ENCODE measurements around the gene ACTR10. TPM values are rescaled to one million over a fixed set of nuclear protein-coding genes. Genes with fewer than 3 reads are reported as not detected.

ACTR10 gene
- total RNA-seq (2014; rRNA removed; shearing (Covaris generic)) (34.3 and 42.5 TPM in 2 replicates), total RNA-seq (2022) (59.9 and 60.4 TPM in 2 replicates), Bru-seq, nascent RNA (percentile 76 among the genes with signal in this experiment), BruChase-seq, experiment 1, labeled RNA remaining after a 6-hour chase (percentile 71 among the genes with signal in this experiment), BruChase-seq, experiment 2, labeled RNA remaining after a 2-hour chase (percentile 74 among the genes with signal in this experiment)
- long read RNA-seq, transcript ACTR10-201 (13 exons, 2,419 nt), result major isoform, 97 of 117 reads
- long read RNA-seq, partial matches to known transcripts, result 4 of 117 reads
- long read RNA-seq, other reads (novel, unspliced or antisense), result 13 of 117 reads

DNA sequence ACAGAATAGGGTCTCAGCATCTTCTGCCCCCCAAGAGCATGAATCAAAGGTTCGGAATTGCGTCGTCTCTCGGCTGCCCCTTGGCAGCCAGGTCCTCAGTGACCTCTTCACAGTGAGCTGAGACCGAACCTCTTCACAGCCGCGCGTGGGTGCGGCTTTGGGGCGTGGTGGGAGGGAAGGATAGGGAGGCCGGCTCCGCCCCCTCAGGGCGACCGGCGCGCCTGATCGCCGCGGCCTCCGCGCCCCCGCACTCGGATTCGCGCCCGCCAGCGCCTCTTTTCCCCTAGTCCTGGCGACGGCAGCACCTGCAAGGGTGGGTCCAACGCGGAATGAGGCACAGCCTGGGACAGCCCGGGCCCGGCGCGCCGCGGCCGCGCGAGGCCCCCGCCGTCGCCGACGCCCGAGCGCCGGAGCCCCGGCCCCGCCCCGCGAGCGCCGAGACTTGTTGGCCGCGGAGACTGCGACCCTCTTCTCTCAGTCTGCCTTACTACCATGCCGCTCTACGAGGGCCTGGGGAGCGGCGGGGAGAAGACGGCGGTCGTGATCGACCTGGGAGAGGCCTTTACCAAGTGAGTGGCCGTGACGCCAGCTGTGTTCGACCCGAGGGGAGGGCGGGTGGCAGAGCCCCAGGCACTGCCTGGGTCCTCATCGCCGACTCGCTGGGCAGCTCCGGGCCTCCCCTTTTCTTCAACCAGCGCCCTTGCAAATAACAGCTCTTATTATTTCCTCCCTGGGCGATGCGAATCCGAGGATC is at the start of gene ACTR10:
ACTR10 (plus strand) TSS at position 424 of the 754 bp plus-strand sequence; CDS start at position 493, 69 bp downstream.
- Histone ChIP-seq H3K9me2 (ENCODE audit: insufficient read depth, low read length) (no peaks in the 10 kb centered on the region), H3K9me3 (ENCODE audit: low read length) (no peaks in the 10 kb centered on the region), H3K27ac (ENCODE audit: low read depth, low read length, poor library complexity, severe bottlenecking) (peak within 1 kb of the TSS; percentile 59), H3K4me2 (ENCODE audit: low read length) (peak within 1 kb of the TSS; percentile 95), H3K4me1 (ENCODE audit: insufficient read depth, low read length, poor library complexity, severe bottlenecking) (peaks cover 18% of the 10 kb centered on the region), H3K36me3 (ENCODE audit: insufficient read depth, low read length) (peaks cover 20% of the 10 kb centered on the region), H3K4me3 (ENCODE audit: low read depth, low read length, poor library complexity, severe bottlenecking) (peak within 1 kb of the TSS; percentile 95), H4K20me1 (ENCODE audit: insufficient read depth, low read length) (peaks cover 5% of the 10 kb centered on the region; the same call in 1 of the 2 replicates), H3K79me2 (ENCODE audit: insufficient read depth, low read depth, low read length) (peaks cover 27% of the 10 kb centered on the region), H2AFZ (ENCODE audit: low read length) (peak within 1 kb of the TSS; percentile 98)
- POLR2A ChIA-PET, result interaction anchor here (0.6 to 3.0 kb wide), 6 partner anchors 9 to 810 kb away, joined by 3 to 13 read pairs (median 4); partner anchors contain the start of genes KIAA0586, PSMA3 and TIMM9
- peak; percentile 91 for DNase-seq (ENCODE audit: low spot score)
- no TSS peak for BruUV-seq (replicated peaks)
- CTCF ChIA-PET (ENCODE audit: unreplicated experiment), result interaction anchor here (0.6 kb wide), 1 partner anchor 118 kb away, joined by 4 read pairs; no protein-coding TSS in a partner anchor
- no peak for TF ChIP-seq EZH2phosphoT487 (IDR thresholded peaks at IDR 0.05; ENCODE audit: borderline replicate concordance, low read depth, low read length)
- TF ChIP-seq, protein P1, sequence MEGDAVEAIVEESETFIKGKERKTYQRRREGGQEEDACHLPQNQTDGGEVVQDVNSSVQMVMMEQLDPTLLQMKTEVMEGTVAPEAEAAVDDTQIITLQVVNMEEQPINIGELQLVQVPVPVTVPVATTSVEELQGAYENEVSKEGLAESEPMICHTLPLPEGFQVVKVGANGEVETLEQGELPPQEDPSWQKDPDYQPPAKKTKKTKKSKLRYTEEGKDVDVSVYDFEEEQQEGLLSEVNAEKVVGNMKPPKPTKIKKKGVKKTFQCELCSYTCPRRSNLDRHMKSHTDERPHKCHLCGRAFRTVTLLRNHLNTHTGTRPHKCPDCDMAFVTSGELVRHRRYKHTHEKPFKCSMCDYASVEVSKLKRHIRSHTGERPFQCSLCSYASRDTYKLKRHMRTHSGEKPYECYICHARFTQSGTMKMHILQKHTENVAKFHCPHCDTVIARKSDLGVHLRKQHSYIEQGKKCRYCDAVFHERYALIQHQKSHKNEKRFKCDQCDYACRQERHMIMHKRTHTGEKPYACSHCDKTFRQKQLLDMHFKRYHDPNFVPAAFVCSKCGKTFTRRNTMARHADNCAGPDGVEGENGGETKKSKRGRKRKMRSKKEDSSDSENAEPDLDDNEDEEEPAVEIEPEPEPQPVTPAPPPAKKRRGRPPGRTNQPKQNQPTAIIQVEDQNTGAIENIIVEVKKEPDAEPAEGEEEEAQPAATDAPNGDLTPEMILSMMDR (conservative IDR thresholded peaks at IDR 0.05; ENCODE audit: low read length), result no peak
- intact Hi-C loops (cut with micrococcal nuclease; ENCODE audit: unreplicated experiment), result loop anchor here (1.0 to 5.0 kb wide), 3 partner anchors 44 to 808 kb away; partner anchors contain the start of genes ARID4A, NAA30 and PSMA3

DNA sequence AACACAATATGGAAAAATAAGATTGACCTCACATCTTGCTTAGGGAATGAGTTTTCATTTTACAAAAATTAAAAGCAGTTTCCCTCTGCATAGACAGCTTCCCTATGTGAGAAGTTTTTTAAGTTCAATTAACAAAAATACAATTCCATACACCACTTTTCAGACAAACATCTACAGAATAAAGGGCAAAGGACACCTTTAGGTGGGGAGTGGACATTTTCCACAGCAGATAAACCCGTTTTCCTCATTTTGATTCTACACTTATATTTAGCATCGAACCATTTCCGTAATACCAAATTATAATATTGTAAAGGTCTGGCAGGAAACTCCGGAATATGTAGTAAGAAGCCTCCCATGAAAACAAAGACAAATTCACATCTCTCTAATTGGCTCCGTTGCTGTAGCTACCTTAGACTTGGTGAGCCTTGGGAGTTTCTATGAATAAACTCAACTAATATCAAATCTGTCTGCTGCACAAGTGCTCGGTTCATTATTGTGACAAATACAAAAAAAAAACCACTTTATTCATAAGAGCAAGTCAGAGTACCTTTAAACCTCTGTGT is 49.6 kb upstream of the ACTR10 start:
- Histone ChIP-seq H3K4me3 (ENCODE audit: low read depth, low read length, poor library complexity, severe bottlenecking) (no peak overlapping the region), H3K9me3 (ENCODE audit: low read length) (no peaks in the 10 kb centered on the region), H3K4me1 (ENCODE audit: insufficient read depth, low read length, poor library complexity, severe bottlenecking) (peaks cover 5% of the 10 kb centered on the region), H4K20me1 (ENCODE audit: insufficient read depth, low read length) (no peaks in the 10 kb centered on the region), H3K27ac (ENCODE audit: low read depth, low read length, poor library complexity, severe bottlenecking) (no peak overlapping the region), H3K36me3 (ENCODE audit: insufficient read depth, low read length) (no peaks in the 10 kb centered on the region), H3K4me2 (ENCODE audit: low read length) (no peak overlapping the region), H3K9me2 (ENCODE audit: insufficient read depth, low read length) (no peaks in the 10 kb centered on the region), H2AFZ (ENCODE audit: low read length) (no peak overlapping the region), H3K79me2 (ENCODE audit: insufficient read depth, low read depth, low read length) (no peaks in the 10 kb centered on the region)
- BruUV-seq (replicated peaks), result no TSS peak
- ChIA-PET POLR2A (no interaction called here), CTCF (ENCODE audit: unreplicated experiment) (no interaction called here)
- DNase-seq (ENCODE audit: low spot score), result no peak
- TF ChIP-seq, protein P1 (conservative IDR thresholded peaks at IDR 0.05; ENCODE audit: low read length), result no peak
- TF ChIP-seq EZH2phosphoT487 (IDR thresholded peaks at IDR 0.05; ENCODE audit: borderline replicate concordance, low read depth, low read length), result no peak
- intact Hi-C loops (cut with micrococcal nuclease; ENCODE audit: unreplicated experiment), result no loop called here

Measured in OCI-LY7 (cell line).